HEK293 (cell line): ENCODE results near the gene FGD5.

Source experiments
- CTCF ChIA-PET: fragments of 350-600 bp; formaldehyde crosslinking; extraction: SDS; loops from one replicate; lab custom pipeline; 2021; ENCODE audit warnings: antibody characterized with exemption; lab: Yijun Ruan, JAX
- POLR2A ChIA-PET: fragments of 300-600 bp; formaldehyde crosslinking; extraction: SDS; loops from one replicate; lab custom pipeline; 2020; ENCODE audit warnings: antibody characterized with exemption, inconsistent platforms; lab: Yijun Ruan, JAX
- H3K27ac ChIP-seq: fragments of 200-500 bp; sonication (Bioruptor generic); 2 replicates; pipeline ENCODE4 v1.5.1; 2014; ENCODE audit warnings: low read depth, low read length, control low read depth, inconsistent platforms; ENCODE audit errors: extremely low read depth
- H3K36me3 ChIP-seq, 2 experiments: fragments of 200-500 bp in 1 of 2; sonication (Bioruptor generic) in 1 of 2; 1 replicate in 1 of 2; 2 replicates in 1 of 2; pipeline ENCODE4 v1.5.1; 2014 to 2017; ENCODE audit warnings: inconsistent platforms in 2 of 2, low read length in 2 of 2; ENCODE audit not compliant: control insufficient read depth in 2 of 2, insufficient read depth in 1 of 2
- H3K4me1 ChIP-seq: fragments of 200-500 bp; sonication (Bioruptor generic); 2 replicates; pipeline ENCODE4 v1.5.1; 2014; ENCODE audit warnings: mild to moderate bottlenecking, low read length, inconsistent platforms; ENCODE audit not compliant: control insufficient read depth, insufficient read depth
- H3K4me3 ChIP-seq: 2 replicates; pipeline ENCODE4 v1.5.1; 2011; ENCODE audit warnings: low read depth, mild to moderate bottlenecking, control low read depth, low read length, moderate library complexity
- H3K9me3 ChIP-seq: fragments of 200-500 bp; sonication (Bioruptor generic); 2 replicates; pipeline ENCODE4 v1.5.1; 2014; ENCODE audit warnings: low read depth, low read length, inconsistent platforms; ENCODE audit not compliant: control insufficient read depth, insufficient read depth
- GLI4 ChIP-seq: fragments of 450-650 bp; formaldehyde crosslinking; IDR thresholded peaks from 2 replicates; pipeline ENCODE4 v1.5.1; 2016; ENCODE audit warnings: missing biosample characterization, missing genetic modification characterization
- KLF9 ChIP-seq: fragments of 450-650 bp; formaldehyde crosslinking; IDR thresholded peaks from 2 replicates; pipeline ENCODE4 v1.5.1; 2016; ENCODE audit warnings: missing biosample characterization, missing genetic modification characterization, low read depth
- SALL2 ChIP-seq: fragments of 450-650 bp; formaldehyde crosslinking; IDR thresholded peaks from 2 replicates; pipeline ENCODE4 v1.5.0; 2017; ENCODE audit warnings: missing biosample characterization, mild to moderate bottlenecking, missing genetic modification characterization, borderline replicate concordance
- SP2 ChIP-seq: fragments of 450-650 bp; formaldehyde crosslinking; IDR thresholded peaks from 2 replicates; pipeline ENCODE4 v1.5.1; 2016; ENCODE audit warnings: missing biosample characterization, missing genetic modification characterization
- ZBTB48 ChIP-seq: fragments of 450-650 bp; formaldehyde crosslinking; IDR thresholded peaks from 2 replicates; pipeline ENCODE4 v1.5.1; 2016; ENCODE audit warnings: missing biosample characterization, missing genetic modification characterization
- ZBTB7A ChIP-seq: fragments of 450-650 bp; formaldehyde crosslinking; IDR thresholded peaks from 2 replicates; pipeline ENCODE4 v1.5.1; 2016; ENCODE audit warnings: low read depth, missing biosample characterization, missing genetic modification characterization
- ZNF10 ChIP-seq: fragments of 450-650 bp; formaldehyde crosslinking; IDR thresholded peaks from 2 replicates; pipeline ENCODE4 v1.5.1; 2017; ENCODE audit warnings: missing biosample characterization, missing genetic modification characterization
- ZNF121 ChIP-seq: fragments of 450-650 bp; formaldehyde crosslinking; IDR thresholded peaks from 2 replicates; pipeline ENCODE4 v1.5.1; 2016; ENCODE audit warnings: missing biosample characterization, missing genetic modification characterization
- ZNF138 ChIP-seq: fragments of 450-650 bp; formaldehyde crosslinking; IDR thresholded peaks from 2 replicates; pipeline ENCODE4 v1.5.1; 2016; ENCODE audit warnings: missing biosample characterization, missing genetic modification characterization, borderline replicate concordance
- ZNF140 ChIP-seq: fragments of 450-650 bp; formaldehyde crosslinking; IDR thresholded peaks from 2 replicates; pipeline ENCODE4 v1.5.1; 2016; ENCODE audit warnings: missing biosample characterization, missing genetic modification characterization
- ZNF239 ChIP-seq: fragments of 450-650 bp; formaldehyde crosslinking; IDR thresholded peaks from 2 replicates; pipeline ENCODE4 v1.5.1; 2016; ENCODE audit warnings: missing biosample characterization, missing genetic modification characterization
- ZNF274 ChIP-seq, 2 experiments: fragments of 200-500 bp in 1 of 2; fragments of 450-650 bp in 1 of 2; sonication (Bioruptor generic) in 1 of 2; formaldehyde crosslinking in 1 of 2; IDR thresholded peaks; 2 replicates each; pipeline versions ENCODE4 v1.5.1 to v1.6.1; 2014 to 2016; ENCODE audit warnings: borderline replicate concordance in 1 of 2, inconsistent platforms in 1 of 2, low read length in 1 of 2, missing biosample characterization in 1 of 2, missing genetic modification characterization in 1 of 2
- ZNF37A ChIP-seq: fragments of 450-650 bp; IDR thresholded peaks from 2 replicates; pipeline ENCODE4 v1.5.1; 2018; ENCODE audit warnings: missing biosample characterization, missing genetic modification characterization
- ZNF530 ChIP-seq: fragments of 450-650 bp; formaldehyde crosslinking; IDR thresholded peaks from 2 replicates; pipeline ENCODE4 v1.5.1; 2016; ENCODE audit warnings: low read depth, missing biosample characterization, missing genetic modification characterization
- ZNF555 ChIP-seq: fragments of 450-650 bp; formaldehyde crosslinking; conservative IDR thresholded peaks from 2 replicates; pipeline ENCODE4 v1.5.1; 2017; ENCODE audit warnings: missing biosample characterization, mild to moderate bottlenecking, missing genetic modification characterization, inconsistent platforms
- TF ChIP-seq, protein P1 (sequence below): IDR thresholded peaks from 2 replicates; pipeline ENCODE4 v1.6.1; 2011; ENCODE audit warnings: mild to moderate bottlenecking, low read depth, low read length, borderline replicate concordance
- TF ChIP-seq, protein P2 (sequence below): fragments of 450-650 bp; formaldehyde crosslinking; IDR thresholded peaks from 2 replicates; pipeline ENCODE4 v1.5.1; 2016; ENCODE audit warnings: missing biosample characterization, missing genetic modification characterization
- TF ChIP-seq, protein P3 (sequence below): fragments of 450-650 bp; formaldehyde crosslinking; IDR thresholded peaks from 2 replicates; pipeline ENCODE4 v1.5.0; 2017; ENCODE audit warnings: missing biosample characterization, missing genetic modification characterization, borderline replicate concordance

Gene FGD5

DNA sequence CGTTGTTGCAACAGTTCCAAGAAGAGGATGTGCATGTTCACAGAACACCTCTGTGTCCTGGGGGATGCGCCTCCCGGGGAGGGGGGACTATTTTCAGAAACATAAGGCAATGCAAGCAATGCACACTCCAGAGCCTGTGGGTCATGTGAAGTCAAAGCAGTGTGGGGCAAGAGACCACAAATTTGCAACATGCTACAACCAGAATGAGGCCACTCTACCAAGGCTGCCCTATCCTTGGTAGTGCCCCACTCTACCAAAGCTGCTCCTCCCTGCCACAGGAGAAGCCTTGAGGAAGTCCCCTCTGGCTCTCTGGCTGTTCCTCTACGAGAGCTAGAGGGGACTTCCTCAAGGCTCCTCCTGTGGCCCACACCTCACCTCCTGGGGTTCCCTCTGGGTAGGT lies 120.2 kb downstream of the FGD5 start:
- Histone ChIP-seq H3K4me1 (peaks cover 2% of the 10 kb centered on the region; the same call in 1 of the 2 replicates), H3K27ac (no peak overlapping the region), H3K4me3 (no peak overlapping the region), H3K9me3 (no peaks in the 10 kb centered on the region), H3K36me3 (peaks cover under 1 to 10% of the 10 kb centered on the region in 2 experiments; a peak in 2 of 3 replicates)
- ChIA-PET POLR2A (no interaction called here), CTCF (interaction anchor here (0.6 to 1.5 kb wide), 2 partner anchors 13 to 240 kb away, joined by 3 to 4 read pairs; no protein-coding TSS in a partner anchor)
- no peak for TF ChIP-seq ZBTB48 (tag by site-specific recombination)
- no peak for TF ChIP-seq SALL2 (tag by site-specific recombination)
- no peak for TF ChIP-seq ZNF530
- TF ChIP-seq, protein P1, sequence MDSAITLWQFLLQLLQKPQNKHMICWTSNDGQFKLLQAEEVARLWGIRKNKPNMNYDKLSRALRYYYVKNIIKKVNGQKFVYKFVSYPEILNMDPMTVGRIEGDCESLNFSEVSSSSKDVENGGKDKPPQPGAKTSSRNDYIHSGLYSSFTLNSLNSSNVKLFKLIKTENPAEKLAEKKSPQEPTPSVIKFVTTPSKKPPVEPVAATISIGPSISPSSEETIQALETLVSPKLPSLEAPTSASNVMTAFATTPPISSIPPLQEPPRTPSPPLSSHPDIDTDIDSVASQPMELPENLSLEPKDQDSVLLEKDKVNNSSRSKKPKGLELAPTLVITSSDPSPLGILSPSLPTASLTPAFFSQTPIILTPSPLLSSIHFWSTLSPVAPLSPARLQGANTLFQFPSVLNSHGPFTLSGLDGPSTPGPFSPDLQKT, result no peak
- TF ChIP-seq, protein P2, sequence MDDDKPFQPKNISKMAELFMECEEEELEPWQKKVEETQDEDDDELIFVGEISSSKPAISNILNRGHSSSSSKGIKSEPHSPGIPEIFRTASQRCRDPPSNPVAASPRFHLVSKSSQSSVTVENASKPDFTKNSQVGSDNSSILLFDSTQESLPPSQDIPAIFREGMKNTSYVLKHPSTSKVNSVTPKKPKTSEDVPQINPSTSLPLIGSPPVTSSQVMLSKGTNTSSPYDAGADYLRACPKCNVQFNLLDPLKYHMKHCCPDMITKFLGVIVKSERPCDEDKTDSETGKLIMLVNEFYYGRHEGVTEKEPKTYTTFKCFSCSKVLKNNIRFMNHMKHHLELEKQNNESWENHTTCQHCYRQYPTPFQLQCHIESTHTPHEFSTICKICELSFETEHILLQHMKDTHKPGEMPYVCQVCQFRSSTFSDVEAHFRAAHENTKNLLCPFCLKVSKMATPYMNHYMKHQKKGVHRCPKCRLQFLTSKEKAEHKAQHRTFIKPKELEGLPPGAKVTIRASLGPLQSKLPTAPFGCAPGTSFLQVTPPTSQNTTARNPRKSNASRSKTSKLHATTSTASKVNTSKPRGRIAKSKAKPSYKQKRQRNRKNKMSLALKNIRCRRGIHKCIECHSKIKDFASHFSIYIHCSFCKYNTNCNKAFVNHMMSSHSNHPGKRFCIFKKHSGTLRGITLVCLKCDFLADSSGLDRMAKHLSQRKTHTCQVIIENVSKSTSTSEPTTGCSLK (tag by site-specific recombination), result no peak
- no peak for TF ChIP-seq ZNF239 (tag by site-specific recombination)
- no peak for TF ChIP-seq ZNF138
- TF ChIP-seq ZNF10 (tag by site-specific recombination), result no peak
- no peak for TF ChIP-seq SP2 (tag by site-specific recombination)
- TF ChIP-seq ZBTB7A (tag by site-specific recombination), result no peak
- no peak for TF ChIP-seq ZNF140 (tag by site-specific recombination)
- no peak for TF ChIP-seq ZNF37A (tag by site-specific recombination)
- TF ChIP-seq GLI4 (tag by site-specific recombination), result no peak
- TF ChIP-seq ZNF121 (tag by site-specific recombination), result no peak
- TF ChIP-seq, protein P3, sequence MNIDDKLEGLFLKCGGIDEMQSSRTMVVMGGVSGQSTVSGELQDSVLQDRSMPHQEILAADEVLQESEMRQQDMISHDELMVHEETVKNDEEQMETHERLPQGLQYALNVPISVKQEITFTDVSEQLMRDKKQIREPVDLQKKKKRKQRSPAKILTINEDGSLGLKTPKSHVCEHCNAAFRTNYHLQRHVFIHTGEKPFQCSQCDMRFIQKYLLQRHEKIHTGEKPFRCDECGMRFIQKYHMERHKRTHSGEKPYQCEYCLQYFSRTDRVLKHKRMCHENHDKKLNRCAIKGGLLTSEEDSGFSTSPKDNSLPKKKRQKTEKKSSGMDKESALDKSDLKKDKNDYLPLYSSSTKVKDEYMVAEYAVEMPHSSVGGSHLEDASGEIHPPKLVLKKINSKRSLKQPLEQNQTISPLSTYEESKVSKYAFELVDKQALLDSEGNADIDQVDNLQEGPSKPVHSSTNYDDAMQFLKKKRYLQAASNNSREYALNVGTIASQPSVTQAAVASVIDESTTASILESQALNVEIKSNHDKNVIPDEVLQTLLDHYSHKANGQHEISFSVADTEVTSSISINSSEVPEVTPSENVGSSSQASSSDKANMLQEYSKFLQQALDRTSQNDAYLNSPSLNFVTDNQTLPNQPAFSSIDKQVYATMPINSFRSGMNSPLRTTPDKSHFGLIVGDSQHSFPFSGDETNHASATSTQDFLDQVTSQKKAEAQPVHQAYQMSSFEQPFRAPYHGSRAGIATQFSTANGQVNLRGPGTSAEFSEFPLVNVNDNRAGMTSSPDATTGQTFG (tag by site-specific recombination), result no peak
- TF ChIP-seq ZNF274 (IDR thresholded peaks at IDR 0.05; ENCODE audit: low read length), result no peak
- no peak for TF ChIP-seq ZNF274 (tag by site-specific recombination; IDR thresholded peaks at IDR 0.05; ENCODE audit: borderline replicate concordance)

DNA sequence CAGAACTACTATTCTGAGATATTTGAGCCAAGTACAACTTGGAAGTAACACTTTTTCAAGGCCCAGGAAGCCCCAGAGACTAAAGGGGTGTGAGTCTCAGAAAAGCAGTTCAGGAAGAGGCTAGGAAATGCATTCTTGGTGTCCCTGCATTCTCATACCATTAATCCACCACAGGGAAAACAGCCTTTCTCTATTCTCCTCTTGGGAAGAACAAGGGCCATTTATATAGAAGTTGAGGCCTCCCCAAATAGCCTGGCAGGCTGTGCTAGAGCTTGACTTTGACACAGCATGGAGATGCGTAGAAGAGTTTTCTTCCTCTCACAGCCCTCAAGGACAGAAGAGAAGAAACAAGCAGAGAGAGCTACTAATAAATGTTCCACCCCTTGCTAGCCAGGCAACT lies 123.1 kb downstream of the FGD5 start:
- CTCF ChIA-PET, result interaction anchor here (0.6 to 1.2 kb wide), 2 partner anchors 16 to 1063 kb away, joined by 3 to 6 read pairs; no protein-coding TSS in a partner anchor
- TF ChIP-seq KLF9 (tag by site-specific recombination), result no peak
- TF ChIP-seq ZNF555 (tag by site-specific recombination), result no peak
- H3K4me1 ChIP-seq, result peaks cover 3% of the 10 kb centered on the region; the same call in 1 of the 2 replicates
- no peak overlapping the region for H3K27ac ChIP-seq
- H3K4me3 ChIP-seq, result no peak overlapping the region
- POLR2A ChIA-PET, result no interaction called here
- peaks cover 13 to 30% of the 10 kb centered on the region in 2 experiments for H3K36me3 ChIP-seq
- no peaks in the 10 kb centered on the region for H3K9me3 ChIP-seq
